ENCODE results near the gene TSPAN2.

Gene TSPAN2

DNA sequence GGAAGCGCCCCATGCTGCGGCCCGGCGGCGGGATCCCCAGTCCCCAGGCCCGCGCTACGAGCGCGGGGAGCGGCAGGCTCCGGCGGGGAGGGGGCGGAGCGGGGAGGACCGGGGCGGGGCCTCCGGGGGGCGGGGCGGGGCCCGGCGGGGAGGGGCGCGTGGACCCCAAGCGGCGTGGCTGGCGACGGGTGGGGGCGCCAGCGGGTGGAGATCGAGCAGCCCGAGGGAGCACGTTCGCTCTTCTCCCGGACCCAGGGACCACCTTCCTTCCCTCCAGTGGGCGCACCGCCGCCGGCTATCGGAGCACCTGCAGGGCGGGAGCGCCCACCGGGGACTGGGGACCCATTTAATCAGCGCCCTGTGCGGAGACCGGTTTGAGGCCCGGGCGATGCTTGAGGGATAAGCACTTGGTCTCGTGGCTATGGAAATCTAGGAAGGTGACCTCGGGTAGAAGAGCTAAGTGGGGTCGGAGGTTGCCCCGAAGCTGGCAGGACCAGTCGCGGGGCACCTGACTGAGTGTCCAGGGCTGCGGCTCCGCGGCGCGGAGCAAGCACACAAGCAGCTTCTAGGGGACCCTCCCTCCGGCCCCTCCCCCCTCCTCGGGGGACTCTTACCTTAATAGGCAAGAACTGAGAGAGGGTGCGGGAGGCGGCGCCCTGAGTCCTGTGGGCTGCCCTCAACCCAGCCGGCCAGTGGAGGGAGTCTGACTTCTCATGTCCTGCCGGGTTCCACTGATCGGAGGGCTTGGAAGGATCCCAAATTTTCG is at the start of gene TSPAN2:
Gene TSPAN2 (minus strand): TSS at position 84 of the 766 bp plus-strand sequence. CDS start 71 bp downstream, at position 13.
- DNase-seq = peak; percentile 66

DNA sequence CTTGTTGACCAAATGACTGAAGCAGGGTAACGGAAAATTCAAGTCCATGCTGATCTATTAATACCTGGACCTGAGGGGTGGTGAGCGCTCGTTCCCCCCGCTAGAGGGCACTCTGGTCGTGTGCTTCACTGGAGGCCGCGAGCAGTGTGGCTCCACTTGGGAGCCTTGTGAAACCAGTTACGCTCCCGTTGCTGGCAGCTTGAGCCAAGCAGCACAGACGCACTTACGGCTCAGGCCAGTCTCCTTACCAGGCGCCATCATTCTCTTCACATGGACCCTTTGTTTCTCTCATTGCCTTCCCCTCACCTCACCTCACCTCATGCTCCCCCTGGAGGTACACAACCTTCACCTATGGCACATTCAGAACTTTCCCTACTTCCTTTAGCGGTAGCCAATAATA is 49.7 kb upstream of the TSPAN2 start:
- peak; percentile 84 for DNase-seq

DNA sequence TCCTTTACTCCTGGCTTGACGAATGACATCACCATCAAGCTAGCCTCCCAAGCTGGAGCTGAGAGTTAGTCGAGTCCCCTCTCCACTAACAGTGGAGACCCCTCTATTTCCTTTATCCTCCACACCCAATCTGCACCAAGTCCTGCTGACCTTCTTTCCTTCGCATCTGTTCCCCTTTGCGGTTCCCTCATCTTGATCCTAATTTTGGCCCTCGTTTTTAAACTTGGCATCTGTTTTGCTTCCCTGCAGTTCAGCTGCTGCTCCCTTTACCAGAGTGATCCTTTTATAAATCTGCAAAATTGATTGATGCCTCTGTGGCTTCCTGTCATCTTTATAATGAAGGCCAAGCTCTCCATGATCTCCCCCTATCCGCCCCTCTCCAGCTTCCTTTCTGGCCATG is 49.0 kb upstream of the TSPAN2 start:
- no peak for DNase-seq

DNA sequence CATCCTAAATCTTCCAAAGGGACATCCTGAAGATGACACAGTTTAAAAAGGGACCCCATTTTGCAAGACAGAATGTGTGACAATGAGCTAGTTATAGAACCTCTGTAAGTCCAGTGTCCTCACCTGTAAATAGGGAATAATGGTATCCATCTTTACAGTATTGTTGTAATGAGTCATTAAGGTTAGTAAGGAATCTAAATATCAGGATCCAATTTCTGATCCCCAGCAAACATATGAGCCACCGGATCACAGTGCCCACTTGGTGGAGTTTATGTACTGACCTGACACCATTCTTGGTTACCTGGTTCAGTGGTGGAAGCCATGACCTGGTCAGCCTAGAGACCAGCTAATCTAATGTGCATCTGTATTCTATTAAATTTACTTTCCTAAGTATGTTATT is 47.9 kb upstream of the TSPAN2 start:
- DNase-seq = no peak

DNA sequence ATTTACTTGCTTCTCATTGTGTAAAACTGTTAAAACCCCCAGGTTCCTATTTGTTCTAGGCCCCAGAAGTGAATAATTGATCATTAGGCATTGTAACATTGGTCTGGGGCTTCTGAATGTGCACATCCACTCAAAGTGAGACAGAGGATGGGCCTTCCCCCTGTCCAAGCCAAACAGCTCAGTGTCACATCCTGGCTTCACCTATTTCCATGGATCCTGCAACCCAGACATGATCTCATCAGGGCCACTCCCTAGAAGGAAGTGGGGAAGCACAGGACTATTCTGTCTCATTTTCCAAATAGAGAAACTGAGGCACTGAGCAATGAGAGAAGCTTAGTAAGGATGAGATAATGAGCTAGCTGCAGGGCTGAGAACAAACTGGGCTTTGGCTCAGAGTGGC is 47.4 kb upstream of the TSPAN2 start:
- no peak for DNase-seq

DNA sequence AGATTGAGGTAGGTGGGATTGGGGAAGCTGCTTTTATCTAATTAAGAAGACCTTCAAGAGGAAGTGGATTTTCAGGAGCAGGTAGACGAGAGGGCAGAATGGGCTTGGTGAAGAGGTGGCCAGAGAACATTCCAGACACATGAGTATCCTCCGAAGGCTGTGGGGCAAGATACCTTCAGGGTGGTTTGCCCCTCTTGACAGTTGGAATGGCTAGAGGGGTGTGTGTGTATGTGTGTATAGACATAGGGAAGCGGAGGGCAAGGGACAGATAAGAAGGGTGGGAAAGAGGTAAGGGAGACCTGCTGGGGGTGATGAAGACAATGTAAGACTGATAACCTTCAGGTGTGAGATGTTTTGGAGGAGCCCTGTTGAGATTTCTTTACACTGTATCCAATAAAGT is 46.8 kb upstream of the TSPAN2 start:
- DNase-seq = no peak

DNA sequence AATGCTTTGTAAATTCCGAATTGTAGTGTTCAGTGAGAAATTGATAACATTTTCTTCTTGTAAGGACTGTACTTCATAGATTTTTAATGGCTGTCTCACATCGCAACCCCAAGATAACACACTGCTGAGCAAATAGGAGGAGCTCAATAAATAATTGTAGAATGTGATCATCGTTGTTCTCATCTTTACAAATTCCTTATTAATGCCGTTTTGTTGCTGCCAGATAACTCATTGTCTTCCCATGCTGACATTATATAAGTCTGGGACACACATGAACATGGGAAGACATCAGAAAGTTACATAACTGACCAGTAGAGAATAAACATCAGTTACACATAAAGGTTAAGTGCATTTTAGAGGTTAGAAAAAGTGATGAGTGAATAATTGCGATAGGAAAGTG is 46.4 kb upstream of the TSPAN2 start:
- no peak for DNase-seq

DNA sequence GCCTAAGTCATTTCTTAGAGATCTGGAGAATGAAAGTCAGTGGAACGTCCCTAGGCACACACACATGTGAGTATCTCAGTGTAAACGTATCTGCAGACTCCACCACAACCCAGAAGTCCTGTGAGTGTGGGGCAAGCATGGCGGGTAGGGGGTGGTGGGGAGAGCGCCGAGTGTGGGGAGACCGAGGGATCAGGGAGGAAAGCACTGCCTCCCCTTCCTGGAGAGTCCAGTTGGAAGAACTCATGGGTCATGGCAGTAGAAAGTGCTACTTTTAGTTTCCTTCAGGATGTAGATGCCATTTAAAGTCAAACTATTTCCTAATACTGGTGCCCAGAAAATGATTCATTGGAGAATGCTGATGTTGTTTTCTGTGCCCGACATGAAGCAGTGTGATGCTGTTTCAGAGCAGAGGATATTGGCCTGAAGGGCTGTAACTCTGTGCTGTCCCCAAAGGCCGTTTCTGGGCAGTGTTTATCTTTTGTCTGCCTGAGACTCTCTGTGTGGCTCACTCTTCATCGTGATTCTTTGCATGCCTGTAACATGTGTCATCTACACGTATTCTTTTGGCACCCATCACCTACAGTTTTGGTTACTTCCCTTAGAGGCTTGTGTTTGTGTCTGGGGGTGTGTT is 45.7 kb upstream of the TSPAN2 start:
- DNase-seq = no peak

DNA sequence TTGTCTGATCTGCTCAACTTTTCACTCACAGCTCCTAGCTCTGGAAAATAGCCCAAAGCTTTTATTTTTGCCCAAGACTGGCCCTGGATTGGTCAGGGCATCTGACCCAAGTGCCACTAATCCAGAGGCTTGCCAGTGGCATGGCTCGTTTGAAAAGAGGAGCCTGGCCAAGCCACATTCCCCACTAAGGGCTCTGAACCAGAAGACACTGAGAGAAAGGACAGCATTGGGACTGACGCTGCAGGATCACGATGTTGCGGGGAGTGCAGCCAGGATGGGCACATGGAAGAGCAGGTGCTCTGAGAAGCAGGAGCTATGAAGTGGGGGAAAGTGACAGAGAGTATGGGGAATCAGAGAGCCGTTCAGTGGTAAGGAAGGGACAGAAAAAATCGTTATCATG is 44.9 kb upstream of the TSPAN2 start:
- DNase-seq = no peak

DNA sequence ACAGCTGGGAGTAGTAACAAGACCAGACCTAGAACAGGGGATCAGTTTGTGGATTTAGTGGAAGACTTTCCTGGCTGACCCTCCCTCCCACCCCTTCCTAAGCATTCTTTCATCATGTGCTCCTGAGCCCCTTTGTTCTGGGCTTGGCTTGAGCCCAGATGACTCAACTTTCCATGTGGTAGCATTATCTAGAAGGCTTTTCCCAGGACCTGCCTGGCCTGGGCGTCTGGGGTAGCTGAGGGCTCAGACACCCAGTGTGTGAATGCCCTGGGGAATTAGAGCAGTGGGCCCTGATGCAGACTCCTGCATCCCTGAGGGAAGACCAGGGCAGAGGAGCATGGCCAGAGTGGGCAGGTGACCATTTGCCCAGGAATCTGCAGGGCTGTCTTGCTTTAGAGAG is 44.1 kb upstream of the TSPAN2 start:
- no peak for DNase-seq

DNA sequence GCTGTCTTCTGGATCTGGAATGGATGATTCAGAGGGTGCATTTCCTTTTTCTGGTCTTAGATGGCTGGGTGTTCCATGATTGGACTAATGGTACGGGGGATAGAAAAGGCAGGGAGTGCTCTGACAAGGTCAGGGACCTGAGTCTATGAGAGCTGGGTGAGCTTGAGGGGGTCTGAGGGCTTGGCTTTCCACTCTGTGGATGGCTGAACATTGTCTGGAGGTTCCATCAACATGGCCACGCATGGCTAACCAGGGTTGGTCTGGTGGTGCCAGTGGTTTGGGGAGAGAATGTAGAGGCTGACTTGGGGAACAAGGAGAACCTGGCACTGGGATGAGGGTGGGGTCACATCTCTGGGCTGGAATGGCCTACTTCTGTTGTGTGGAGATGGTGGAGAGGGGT is 41.5 kb upstream of the TSPAN2 start:
- no peak for DNase-seq

DNA sequence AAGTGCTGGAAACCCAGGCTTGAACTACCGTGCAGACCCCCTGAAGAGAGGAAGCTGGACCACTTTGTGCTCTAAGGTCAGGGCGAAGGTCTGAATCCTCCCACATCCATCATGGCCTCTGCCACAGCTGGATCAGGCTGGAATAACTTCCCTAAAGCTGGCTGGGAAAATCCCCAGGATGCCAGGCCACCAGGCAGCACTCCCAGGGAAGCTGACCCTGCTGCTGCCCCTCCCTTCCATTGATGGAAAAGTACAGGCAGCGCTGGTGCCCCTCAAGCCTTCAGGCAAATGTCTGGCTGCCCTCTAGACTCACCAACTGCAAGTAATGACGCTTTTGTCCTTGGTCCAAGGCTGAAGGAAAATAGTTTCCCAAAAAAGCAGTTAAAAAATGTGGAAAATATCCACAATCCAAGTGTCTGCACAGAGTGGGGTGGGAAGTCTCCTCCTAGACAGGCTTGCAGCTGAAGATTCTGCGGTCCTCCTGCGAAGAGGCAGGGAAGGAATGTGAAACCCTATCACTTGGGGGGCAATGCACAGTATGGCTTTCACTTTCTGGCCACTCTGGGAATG is 39.9 kb upstream of the TSPAN2 start:
- DNase-seq = no peak

DNA sequence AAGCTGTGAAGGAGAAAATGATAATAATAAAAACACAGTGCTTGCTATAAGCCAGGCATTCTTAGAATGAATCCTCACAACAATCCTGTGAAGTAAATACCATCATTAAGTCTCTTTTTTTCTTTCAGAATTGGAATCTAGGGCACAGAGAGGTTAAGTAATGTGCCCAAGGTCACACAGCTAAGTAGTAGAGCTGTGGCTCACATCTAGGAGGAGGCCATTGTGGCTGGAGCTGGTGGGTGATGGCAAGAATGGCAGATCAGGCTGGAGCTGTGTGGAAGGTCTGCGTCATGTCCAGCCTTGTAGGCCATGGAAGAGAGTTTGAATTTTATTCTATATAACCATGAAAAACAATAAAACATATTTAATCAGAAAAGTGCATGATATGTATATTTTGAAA is 38.2 kb upstream of the TSPAN2 start:
- DNase-seq = no peak

DNA sequence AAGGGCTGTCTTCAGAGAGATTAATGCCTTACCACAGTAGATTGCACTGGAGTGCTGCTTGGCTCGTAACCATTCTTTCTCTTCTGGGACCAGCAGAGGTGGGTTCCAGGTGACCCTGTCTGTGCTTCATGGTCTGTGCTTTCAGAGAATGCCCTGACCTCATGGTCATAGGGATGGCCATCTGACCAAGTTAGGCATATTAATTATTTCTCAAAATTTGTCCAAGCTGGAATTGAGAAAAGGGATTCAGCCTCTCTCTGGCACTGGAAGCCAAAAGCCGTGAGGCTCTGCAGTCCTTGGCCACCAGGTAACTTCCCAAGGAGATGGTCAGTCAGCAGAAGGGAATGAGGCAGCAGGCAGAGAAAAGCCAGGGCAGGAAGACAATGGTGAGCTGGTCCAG is 37.2 kb upstream of the TSPAN2 start:
- DNase-seq = no peak

DNA sequence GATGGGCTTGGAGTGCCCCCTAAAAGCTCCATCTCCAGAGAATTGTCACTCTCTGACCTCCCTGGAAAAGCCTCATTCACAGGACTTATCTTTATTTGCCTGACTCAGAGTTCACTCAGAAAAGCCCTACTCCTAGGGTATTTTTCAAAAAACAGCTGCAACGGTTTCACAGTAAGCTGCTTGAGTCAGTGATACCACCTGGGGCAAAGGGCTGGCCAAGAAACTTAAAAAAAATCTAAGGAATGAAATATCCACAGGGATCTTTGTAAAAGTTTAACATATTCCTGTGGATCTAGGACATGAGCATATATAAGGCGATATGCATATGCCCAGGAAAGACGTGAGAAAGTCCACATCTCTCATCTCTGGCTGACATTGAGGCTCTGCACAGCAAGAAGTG is 33.8 kb upstream of the TSPAN2 start:
- no peak for DNase-seq

DNA sequence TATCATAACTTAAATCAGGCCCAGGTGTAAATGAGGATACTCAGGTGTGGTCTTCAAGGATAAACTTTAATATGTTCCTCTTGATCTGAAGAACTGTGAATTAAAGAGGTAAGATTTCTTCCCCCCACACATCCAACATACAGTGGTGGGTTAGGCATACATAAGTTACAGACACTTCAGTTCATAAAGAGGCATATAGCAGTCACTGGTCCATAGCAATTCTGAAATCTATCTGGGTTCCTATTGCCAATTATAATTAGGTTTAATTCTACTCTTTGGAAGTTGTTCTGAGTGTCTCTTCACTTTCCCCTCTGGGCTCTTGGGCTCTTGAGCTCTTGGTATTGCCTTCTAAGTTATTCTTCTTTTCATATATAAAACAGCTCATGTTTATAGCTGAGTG is 32.5 kb upstream of the TSPAN2 start:
- no peak for DNase-seq

DNA sequence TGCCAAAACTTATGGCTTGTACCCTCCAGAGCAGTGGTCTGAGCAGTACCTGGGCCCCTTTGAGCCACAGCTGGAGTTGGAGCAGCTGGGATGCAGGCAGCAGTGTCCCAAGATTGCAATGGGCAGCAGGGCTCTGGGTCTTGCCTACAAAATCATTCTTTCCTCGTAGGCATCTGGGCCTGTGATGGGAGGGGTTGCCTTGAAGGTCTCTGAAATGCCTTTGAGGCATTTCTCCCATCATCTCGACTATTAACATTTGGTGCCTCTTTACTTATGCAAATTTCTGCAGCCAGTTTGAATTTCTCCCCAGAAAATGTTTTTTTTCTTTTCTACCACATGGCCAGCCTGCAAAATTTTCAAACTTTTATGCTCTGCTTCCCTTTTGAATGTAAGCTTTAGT is 31.0 kb upstream of the TSPAN2 start:
- no peak for DNase-seq

DNA sequence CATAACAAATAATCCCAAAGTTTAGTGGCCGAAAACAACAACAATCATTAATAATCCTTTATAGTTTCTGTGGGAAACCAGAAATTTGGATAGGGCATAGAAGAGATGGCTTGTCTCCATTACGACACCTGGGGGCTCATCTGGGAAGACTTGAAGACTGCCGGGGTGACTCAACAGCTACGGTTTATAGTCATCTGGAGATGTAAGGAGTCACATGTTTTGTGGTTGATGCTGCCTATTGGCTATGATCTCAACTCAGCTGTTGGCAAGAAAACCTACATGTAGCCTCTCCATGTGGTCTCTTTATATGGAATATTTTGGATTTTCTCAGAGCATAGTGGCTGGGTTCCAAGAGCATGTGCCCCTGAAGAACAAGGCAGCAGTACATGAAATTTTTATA is 29.3 kb upstream of the TSPAN2 start:
- DNase-seq = no peak

DNA sequence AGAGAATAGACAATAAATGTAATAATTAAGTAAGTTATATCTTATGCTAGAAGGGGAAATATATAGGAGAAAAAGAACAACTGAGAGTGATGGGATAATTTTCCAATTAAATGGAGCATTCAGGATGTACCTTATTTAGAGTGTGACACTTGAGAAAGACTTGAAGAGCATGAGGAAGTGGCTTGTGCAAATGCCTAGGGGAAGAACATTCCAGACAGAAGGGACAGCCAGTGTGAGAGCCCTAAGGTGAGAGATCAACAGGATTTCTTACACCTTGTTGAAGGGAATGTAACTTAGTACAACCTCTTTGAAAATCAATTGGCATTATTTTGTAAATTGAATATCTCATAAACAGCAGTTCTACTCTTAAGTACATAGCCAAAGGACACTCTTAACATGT is 28.8 kb upstream of the TSPAN2 start:
- DNase-seq = no peak

DNA sequence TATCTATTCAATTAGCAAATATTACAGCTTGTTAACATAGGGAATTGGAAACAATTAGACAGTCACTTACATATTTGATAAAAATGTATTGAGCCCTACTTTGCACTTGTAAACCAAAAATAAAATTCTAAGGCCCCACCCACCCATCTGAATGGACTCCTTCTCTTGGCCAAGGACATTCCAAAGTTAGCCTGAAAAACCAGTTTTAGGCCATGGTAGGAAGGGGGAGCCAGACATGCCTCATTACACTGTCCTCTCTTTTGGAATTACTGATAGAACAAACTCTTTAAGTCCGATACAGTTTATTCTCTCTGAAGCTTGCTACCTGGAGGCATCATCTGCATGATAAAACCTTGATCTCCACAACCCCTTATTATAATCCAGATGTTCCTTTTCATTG is 28.0 kb upstream of the TSPAN2 start:
- DNase-seq = no peak

DNA sequence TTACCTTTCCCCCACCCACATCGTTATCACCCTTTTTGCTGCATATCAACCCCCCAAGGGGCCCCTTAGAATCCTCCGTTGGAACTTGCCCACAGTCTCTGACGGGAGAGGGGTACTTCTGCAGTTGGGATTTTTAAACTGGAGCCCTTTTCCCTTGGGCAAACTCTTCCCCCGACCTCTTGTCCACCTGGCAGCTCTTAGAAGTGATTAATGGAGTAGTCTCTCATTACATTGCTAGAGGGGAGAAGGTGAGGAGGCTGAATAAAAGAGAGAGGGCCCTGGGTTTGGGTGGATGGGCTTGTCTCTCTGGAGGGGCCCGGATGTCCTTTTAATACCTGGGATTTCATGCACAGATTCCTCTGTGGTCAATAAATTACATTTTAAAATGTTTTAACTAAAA is 27.2 kb upstream of the TSPAN2 start:
- DNase-seq = no peak

DNA sequence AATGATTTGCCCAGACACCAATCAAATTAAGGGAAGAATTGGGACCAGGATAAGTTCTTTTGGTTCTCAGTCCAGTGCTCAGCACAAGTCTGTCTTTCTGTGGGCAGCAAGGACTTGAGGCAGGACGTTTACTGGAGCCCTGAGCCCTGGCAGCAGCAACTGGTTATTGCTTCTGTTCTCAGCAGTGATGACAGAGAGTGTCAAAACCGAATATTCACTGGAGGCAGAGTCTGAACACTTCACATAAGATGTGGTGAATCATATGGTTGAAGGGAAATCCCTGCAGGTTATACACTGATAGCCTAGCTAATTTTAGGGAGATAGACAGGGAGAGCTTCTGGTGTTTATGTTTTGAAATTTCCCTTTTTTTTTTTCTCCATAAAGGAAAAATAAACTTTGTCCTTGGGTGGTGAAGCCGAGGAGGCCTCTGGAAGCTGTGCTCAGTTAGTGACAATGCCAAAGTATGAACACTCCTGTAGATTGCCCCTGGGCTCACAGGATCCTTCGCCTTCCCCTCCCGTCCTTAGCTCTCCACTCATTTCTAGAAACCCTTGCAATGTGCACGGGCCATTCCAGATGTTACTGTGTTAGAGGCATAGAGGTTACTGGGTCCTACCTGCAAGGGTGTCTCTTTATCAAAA is 26.3 kb upstream of the TSPAN2 start:
- DNase-seq = no peak

DNA sequence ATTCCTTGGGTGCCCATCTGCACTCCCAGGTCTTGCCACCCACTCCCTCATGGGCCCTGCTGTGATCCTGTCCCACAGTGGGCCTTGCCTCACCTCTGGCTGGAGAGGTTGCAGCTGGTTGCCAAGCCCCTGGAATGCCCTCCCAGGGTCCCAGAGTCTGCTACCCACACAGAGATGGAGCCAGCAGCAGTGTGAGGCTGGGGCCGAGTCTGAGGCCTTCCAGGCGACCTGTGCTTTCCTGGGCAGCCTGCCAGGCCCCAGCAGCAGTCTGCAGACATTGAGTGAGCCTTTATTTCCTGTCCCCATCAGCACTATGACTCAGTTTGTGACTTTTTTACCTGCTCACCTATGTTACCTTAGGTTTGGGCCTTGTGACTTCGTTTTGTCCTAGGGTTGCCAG is 25.0 kb upstream of the TSPAN2 start:
- peak; percentile 39 for DNase-seq

DNA sequence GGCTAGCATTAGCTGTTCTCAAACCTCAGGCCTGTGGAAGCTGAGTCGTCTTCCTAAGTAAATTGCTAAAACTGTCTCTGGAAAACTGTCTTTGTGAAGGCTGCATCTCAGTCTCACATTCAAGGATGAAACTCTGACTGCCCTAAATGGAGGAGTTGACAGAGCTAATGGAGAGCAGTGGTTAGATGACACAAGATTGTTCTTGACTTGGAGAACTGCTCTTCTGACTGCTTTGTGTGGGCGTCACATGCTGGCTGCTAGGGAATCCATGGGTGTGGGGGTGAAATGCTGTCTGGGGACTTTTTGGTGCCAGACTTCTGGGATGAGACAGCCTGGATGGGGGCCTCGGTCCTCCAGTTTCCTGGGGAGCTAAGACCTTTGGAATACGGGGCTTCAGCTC is 24.5 kb upstream of the TSPAN2 start:
- DNase-seq = no peak
